Kidney (tissue), 14 donors: ENCODE data around the gene SPARCL1. TPM values are rescaled to one million over a fixed set of nuclear protein-coding genes. Genes with fewer than 3 reads are reported as not detected.
A peak's percentile ranks its signal among the peaks of the same experiment; 100 is the strongest.

ENCODE experiments used
- DNase-seq, 5 donors: peaks; one replicate each; pipeline ENCODE4 v3.0.0-alpha.2; 2013 to 2020
- FAIRE-seq: peaks from 2 replicates; lab custom pipeline; 2012; peaks lifted over from hg19 to GRCh38; lab: Jason Lieb, UNC
- H3K27ac ChIP-seq, 2 donors: one replicate each; pipeline ENCODE4 v1.7.0; 2013; ENCODE audit warnings: low read depth in 2 of 2, low read length in 2 of 2, inconsistent platforms in 1 of 2
- H3K27me3 ChIP-seq: one replicate; pipeline ENCODE4 v1.7.1; 2013; ENCODE audit warnings: low read length, inconsistent platforms; ENCODE audit not compliant: control insufficient read depth, insufficient read depth
- H3K36me3 ChIP-seq, 3 donors: one replicate each; pipeline versions ENCODE4 v1.7.0 to v1.7.1; 2013; ENCODE audit warnings: low read length in 3 of 3, control low read depth in 1 of 3, inconsistent platforms in 1 of 3; ENCODE audit not compliant: insufficient read depth in 3 of 3, control insufficient read depth in 2 of 3
- H3K4me1 ChIP-seq, 3 donors: one replicate each; pipeline versions ENCODE4 v1.7.0 to v1.7.1; 2013; ENCODE audit warnings: low read length in 3 of 3, inconsistent platforms in 1 of 3, low read depth in 1 of 3; ENCODE audit not compliant: control insufficient read depth in 2 of 3, insufficient read depth in 2 of 3
- H3K4me3 ChIP-seq, 3 donors: one replicate each; pipeline versions ENCODE4 v1.7.0 to v1.8.1; 2013; ENCODE audit warnings: low read length in 3 of 3, control low read depth in 1 of 3, inconsistent platforms in 1 of 3
- H3K9ac ChIP-seq, 3 donors: one replicate each; pipeline versions ENCODE4 v1.7.0 to v1.7.1; 2013; ENCODE audit warnings: low read length in 3 of 3, control low read depth in 1 of 3, inconsistent platforms in 1 of 3
- H3K9me3 ChIP-seq, 3 donors: one replicate each; pipeline versions ENCODE4 v1.7.0 to v1.7.1; 2013; ENCODE audit warnings: low read length in 3 of 3, control low read depth in 1 of 3, inconsistent platforms in 1 of 3; ENCODE audit not compliant: control insufficient read depth in 2 of 3, insufficient read depth in 1 of 3
- CTCF ChIP-seq: IDR thresholded peaks from 3 replicates; pipeline ENCODE4 v1.5.1; 2012; ENCODE audit warnings: mild to moderate bottlenecking, moderate library complexity, borderline replicate concordance; ENCODE audit not compliant: insufficient read depth; ENCODE audit errors: extremely low read depth
- intact Hi-C: fragments of 100-400 bp; cut with DNase I; formaldehyde crosslinking; loops from one replicate; pipeline ENCODE4 v1.11.1; 2022
- polyA plus RNA-seq: library from polyadenylated mRNA; stranded (reverse); fragments of 350-450 nt; fragmentation: Illumina TruSeq; extraction: RNeasy Lipid Tissue Mini Kit (QIAGEN cat#74804); gene quantifications from one replicate; pipeline ENCODE4 v1.2.3, GENCODE V29; 2014; ENCODE audit warnings: low read depth, low replicate concordance; ENCODE audit not compliant: insufficient read depth
- total RNA-seq: library from RNA; stranded (reverse); fragmentation: NEBNext Ultra II Directional; extraction: Animal tissue kit (Norgen Biotek cat#: 25700); gene quantifications from one replicate; pipeline ENCODE4 v1.2.1, GENCODE V29; 2021
- donor health status: control.
- donor health status: control.
- donor health status: control.
- donor health status: control.
- donor health status: control.
- donor health status: DM: yes; HTN: yes; CAD: no.
- donor health status: Normal renal cell carcinoma (clear cell type).

Gene SPARCL1
- total and polyA plus RNA-seq, 2 donors from 2014 or later, result 87.4 to 322 TPM

GRCh38 chr4:87465739-87466366, 63.3 kb downstream of the SPARCL1 start:
- no peak overlapping the region for H3K9ac ChIP-seq
- H3K4me3 ChIP-seq, result no peak overlapping the region
- H3K27me3 ChIP-seq, result no peaks in the 10 kb centered on the region
- H3K36me3 ChIP-seq, result no peaks in the 10 kb centered on the region
- peaks cover 0 to 3% (median 0%) of the 10 kb centered on the region in 3 donors for H3K4me1 ChIP-seq
- peak; percentile 57 for TF ChIP-seq CTCF
- peak; percentile 97 for FAIRE-seq
- no peaks in the 10 kb centered on the region for H3K9me3 ChIP-seq
- intact Hi-C loops, result loop anchor here (10.0 kb wide), 1 partner anchor 81 kb away; no protein-coding TSS in a partner anchor
- DNase-seq, result peak in 2 of 5 donors; percentile 40 to 75
- H3K27ac ChIP-seq, result no peak overlapping the region

DNA sequence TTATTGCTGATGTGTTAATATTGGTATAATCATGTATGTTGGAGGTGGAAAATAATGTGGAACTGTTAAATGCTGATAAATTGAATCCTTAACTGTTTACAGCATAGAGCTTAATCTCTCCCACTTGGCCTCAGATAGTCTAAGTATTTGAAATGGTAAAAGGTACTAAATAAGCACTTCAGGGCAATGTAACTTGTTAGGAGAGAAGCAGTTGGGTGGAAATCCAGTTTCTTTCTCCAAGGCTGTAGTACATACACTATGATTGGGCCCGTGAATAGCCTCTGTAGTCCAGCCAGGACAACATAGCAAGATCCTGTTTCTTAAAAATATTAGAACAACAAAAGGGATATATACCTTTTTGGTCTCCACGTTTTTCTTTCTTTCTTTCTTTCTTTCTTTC, 67.1 kb downstream of the SPARCL1 start:
- no peak for TF ChIP-seq CTCF
- DNase-seq, result no peak
- no peak for FAIRE-seq
- H3K27me3 ChIP-seq, result no peaks in the 10 kb centered on the region
- no peak overlapping the region for H3K27ac ChIP-seq
- no peak overlapping the region for H3K4me3 ChIP-seq
- no peaks in the 10 kb centered on the region for H3K9me3 ChIP-seq
- peaks cover 2 to 16% (median 6%) of the 10 kb centered on the region in 3 donors for H3K36me3 ChIP-seq
- H3K4me1 ChIP-seq, result peaks cover 0 to 3% (median 0%) of the 10 kb centered on the region in 3 donors
- H3K9ac ChIP-seq, result no peak overlapping the region
- intact Hi-C loops, result loop anchor here (10.0 kb wide), 1 partner anchor 77 kb away; no protein-coding TSS in a partner anchor

DNA sequence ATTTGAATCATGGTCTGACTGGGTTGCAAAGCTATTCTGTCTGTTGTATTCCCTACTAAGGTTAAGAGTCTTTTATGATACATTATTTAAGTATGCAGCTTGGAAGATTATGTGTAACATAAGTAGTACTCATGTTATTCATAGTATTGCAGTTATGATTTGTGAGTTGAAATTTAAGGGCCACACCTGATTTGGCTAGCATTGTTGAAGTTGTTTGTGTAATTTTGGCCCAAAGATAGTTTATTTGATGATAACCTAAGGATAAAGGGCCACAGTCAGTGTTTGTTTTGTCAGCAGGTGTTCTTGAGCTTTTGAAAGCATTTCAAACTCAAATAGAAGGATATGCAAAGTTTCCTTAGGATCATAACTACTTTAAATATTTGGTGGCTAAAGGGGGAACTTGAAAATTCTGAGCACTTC, 67.9 kb downstream of the SPARCL1 start:
- no peak for DNase-seq
- intact Hi-C loops, result loop anchor here (10.0 kb wide), 1 partner anchor 76 kb away; no protein-coding TSS in a partner anchor
- no peak for FAIRE-seq
- H3K9ac ChIP-seq, result no peak overlapping the region
- peaks cover 2 to 16% (median 6%) of the 10 kb centered on the region in 3 donors for H3K36me3 ChIP-seq
- H3K4me3 ChIP-seq, result no peak overlapping the region
- H3K9me3 ChIP-seq, result no peaks in the 10 kb centered on the region
- H3K27me3 ChIP-seq, result no peaks in the 10 kb centered on the region
- peaks cover 0 to 3% (median 0%) of the 10 kb centered on the region in 3 donors for H3K4me1 ChIP-seq
- TF ChIP-seq CTCF, result no peak
- H3K27ac ChIP-seq, result no peak overlapping the region
